ENCODE measurements around the gene ZNF594. TPM values are rescaled to one million over a fixed set of nuclear protein-coding genes. Genes with fewer than 3 reads are reported as not detected.
"Not testable (repeated sequence)": the region's sequence is repeated elsewhere in the genome, so short reads cannot be mapped to it uniquely, and the experiment has no call there.

ZNF594 gene
- 4.4 TPM for polyA plus RNA-seq (2013, experiment 1 of 2; ENCODE audit: insufficient read length)
- polyA plus RNA-seq (2013, experiment 2 of 2; ENCODE audit: insufficient read length), result 4.5 TPM

DNA sequence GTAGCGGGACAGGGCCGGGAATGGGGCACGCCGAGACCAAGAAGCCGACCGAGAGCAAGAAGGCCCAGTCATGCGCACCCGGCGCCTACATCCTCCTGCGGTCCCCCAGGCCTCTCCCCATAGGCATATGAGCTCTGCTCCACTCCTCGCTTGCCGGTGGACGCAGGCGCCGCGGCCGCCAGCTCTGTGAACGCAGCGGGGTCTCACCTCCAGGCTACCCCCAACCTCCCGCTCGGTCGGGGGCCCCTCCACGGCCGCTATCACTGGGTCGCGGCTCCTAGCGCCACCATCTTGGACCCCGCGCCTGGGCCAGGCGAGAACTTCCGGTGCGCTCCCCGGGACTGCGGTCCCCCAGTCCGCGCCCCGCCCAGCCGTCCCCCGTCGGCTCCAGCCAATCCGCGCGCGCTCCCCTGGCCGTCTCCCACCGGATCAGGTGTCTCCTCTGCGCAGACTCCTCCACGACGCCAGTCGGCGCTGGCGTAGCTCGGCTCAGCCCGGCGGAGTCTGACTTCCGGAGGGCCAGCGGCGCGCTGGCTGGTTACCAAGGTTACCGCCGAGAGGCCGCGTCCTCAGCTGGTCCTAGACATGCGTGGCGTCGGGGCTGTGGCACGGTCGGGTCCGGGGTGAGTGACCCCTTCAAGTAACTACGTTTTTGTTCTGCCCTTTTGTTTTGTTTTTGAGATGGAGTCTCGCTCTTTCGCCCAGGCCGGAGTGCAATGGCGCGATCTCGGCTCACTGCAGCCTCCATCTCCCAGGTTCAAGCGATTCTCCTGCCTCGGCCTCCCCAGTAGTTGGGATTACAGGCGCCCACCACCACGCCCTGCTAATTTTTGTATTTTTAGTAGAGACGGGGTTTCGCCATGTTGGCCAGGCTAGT, at the start of gene ZNF594:
Gene ZNF594, minus strand, starts transcription at position 328 of the 877 bp plus-strand sequence. CDS start 7,612 bp downstream, outside the sequence.
- DNase-seq, result peak; percentile 96

- not testable (repeated sequence) for DNase-seq
These were observed 48.1 kb upstream of the ZNF594 start for GRCh38 chr17:5239769-5240168.

DNA sequence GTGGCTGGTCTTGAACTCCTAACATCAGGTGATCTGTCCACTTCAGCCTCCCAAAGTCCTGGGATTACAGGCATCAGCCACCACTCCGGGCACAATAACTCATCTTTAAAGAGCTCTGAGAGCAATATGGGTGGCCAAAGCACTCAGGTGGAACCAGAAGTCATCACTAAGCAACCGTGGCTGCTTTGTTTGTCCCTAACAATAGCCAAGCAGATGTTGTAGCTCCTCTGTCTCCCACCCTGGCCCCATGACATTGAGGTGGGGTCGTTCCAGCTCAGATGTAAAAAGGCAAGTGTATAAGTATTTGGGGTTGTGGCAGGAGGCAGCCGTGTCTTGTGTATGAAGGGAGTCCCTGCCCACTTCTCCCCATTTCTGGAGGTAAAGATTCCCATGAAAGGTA, 46.7 kb upstream of the ZNF594 start:
- DNase-seq, result no peak

DNA sequence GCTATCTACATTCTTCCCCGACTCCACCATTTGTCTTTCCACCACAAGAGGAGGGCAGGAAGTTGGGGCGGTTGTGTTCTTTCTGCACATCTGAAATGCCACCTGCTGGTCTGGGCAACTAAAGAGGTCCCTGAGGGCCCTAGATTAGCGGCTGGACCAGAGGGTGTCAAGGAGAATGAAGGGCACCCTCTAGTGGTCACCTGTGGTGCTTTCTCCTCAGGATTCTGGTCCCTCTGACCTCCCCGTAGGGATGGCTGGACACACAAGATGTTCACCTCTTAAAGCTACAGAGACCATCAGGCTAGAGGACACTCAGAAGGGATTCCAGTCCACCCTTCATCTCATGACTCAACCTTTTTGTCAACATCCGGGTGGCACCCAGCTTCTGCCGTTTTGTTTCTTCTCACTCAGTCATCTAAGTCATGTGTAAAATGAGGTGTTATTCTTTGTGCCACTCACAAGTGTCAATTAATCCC, 45.9 kb upstream of the ZNF594 start:
- DNase-seq, result peak; percentile 13

DNA sequence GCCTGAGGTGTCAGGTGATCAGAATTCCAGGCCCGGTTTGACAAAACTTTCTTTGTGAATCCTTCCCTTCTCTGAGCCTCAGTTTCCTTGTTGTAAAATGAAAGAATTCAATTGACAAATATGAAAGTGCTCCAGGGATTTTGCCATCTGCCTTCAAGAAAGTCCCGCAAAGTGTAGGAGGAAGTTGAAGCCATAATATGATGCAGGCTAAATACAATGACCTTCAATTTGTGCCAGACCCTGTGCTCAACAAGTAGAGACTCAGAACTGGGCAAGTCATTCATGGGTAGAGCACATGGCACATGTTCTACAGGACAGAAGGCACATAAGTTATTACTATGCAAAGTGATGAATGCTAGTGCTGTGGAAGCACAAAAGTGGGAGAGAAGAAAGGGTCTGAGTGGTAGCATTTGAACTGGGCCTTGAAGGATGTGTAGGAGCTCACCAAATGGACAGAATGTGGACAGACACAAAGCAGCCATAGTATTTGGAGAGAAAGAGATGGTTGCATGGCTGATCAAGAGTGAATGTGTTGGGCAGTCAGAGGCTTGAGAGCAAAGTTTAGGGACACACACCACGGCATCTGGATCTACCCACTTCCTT, 45.4 kb upstream of the ZNF594 start:
- DNase-seq, result no peak

GRCh38 chr17:5234645-5235576, 43.2 kb upstream of the ZNF594 start, which contains the start of gene SCIMP:
Gene SCIMP, minus strand, starts transcription at chr17:5234860. Its CDS starts 105 bp downstream, at chr17:5234755.
- no peak for DNase-seq

- not testable (repeated sequence) for DNase-seq
These were observed 41.8 kb upstream of the ZNF594 start for GRCh38 chr17:5233492-5233891.

- no peak for DNase-seq
These were observed 35.5 kb upstream of the ZNF594 start for GRCh38 chr17:5226940-5227878.

DNA sequence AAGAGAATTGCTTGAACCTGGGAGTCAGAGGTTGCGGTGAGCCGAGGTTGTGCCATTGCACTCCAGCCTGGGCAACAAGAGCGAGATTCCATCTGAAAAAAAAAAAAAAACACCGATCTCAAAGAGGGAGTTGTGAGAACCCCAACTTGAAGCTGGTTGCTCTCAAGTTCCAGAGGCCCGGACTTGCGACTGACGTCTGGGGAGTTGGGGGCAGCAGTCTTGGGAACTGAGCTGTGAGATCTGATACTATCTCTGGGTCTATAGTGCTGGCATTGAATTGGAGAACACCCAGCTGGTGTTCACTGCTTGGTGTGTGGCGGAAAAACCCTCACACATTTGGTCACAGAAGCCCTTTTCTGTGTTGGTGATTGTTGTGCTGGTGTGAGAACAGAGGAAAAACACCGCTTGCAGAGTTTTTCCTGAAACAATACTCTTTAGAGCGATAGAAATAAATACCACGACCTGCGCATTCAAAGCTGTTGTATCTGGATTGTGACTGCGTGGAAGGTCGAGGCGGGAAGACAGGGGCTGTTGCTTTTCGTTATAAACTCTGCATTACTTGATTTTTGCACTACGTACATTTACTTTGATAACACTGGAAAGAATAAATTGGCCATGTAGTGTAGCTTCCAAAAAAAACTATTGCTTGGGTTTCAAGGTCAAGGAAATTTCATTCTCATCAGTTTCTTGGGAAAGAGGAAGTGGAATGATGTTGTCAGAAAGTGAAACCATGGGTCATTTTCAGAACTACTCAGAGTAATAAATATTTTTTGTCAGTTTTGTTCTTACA, 34.2 kb upstream of the ZNF594 start:
- no peak for DNase-seq

GRCh38 chr17:5221912-5222311, 30.2 kb upstream of the ZNF594 start:
- DNase-seq, result not testable (repeated sequence)

- no peak for DNase-seq
These were observed 28.4 kb upstream of the ZNF594 start for GRCh38 chr17:5220074-5220473.

- DNase-seq, result no peak
These were observed 27.9 kb upstream of the ZNF594 start for GRCh38 chr17:5219536-5219935.

- DNase-seq, result not testable (repeated sequence)
These were observed 25.9 kb upstream of the ZNF594 start for GRCh38 chr17:5217562-5217961.

DNA sequence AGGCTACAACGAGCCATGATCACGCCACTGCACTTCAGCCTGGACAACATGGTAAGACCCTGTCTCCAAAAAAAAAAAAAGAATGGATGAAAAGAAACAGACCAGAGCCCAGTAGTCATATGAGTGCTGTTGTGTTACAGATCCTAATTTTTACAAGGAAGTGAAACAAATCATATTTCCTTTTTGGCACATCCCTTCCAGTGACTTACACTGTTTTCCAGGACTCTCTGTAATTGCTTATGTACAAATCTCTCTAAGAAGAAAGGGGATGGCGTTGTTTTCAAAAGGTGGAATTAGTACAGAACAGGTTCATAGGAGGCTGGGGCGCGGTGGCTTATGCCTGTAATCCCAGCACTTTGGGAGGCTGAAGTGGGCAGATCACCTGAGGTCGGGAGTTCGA, 19.8 kb upstream of the ZNF594 start:
- no peak for DNase-seq

GRCh38 chr17:5210614-5211252, 19.1 kb upstream of the ZNF594 start:
- DNase-seq, result no peak

DNA sequence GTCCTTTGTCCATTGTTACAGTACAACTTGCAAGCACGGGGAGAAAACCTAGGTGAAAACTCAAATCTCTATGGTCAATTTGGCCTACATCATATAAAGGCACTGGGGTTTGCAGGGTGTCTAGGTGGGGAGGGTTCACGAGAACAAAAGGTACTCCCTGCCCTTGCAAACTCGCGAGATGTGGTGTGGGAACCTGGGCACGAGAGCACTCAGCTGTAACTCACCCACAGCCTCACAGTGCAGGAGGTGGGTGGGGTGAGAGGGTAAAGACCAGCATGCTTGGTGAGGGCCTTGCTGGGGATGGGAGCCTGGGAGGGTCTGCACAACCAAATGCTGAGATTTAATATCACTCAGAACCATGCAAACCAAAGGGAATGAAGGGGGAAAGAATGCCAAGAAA, 18.4 kb upstream of the ZNF594 start:
- no peak for DNase-seq

DNA sequence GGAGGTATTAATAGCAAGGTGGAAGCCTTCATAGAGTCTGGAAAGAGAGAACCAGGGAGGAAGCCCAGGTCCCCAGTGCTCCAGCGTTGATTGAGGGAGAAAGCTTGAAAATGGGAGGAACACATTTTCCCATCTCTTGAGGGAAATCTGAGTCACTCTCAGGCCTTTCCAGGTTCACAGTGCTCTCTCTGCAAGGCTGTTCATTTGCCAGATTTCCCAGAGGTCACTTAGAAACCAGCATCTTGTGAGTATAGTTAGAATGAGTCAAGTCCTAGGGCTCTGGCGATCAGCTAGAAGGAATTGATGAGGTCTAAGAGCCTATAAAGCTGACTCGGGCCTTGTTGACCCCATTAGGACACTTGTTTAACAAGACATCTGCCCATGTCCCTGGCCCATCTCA, 17.7 kb upstream of the ZNF594 start:
- DNase-seq, result no peak

DNA sequence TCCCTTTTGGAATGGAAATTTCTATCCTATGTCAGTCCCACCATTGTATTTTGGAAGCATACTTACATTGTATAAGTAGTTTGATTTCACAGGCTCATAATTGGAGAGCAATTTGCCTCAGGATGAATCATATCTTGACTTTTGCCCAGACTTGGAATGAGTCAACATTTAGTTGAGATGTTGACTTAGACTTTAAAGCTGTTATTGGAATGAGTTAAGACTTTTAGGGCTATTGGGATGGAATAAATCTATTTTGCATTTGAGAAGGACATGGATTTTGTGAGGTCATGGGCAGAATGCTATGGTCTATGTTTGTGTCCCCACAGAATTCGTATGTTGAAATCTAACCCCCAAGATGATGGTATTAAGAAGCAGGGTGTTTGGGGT, 12.2 kb upstream of the ZNF594 start:
- peak; percentile 44 for DNase-seq

DNA sequence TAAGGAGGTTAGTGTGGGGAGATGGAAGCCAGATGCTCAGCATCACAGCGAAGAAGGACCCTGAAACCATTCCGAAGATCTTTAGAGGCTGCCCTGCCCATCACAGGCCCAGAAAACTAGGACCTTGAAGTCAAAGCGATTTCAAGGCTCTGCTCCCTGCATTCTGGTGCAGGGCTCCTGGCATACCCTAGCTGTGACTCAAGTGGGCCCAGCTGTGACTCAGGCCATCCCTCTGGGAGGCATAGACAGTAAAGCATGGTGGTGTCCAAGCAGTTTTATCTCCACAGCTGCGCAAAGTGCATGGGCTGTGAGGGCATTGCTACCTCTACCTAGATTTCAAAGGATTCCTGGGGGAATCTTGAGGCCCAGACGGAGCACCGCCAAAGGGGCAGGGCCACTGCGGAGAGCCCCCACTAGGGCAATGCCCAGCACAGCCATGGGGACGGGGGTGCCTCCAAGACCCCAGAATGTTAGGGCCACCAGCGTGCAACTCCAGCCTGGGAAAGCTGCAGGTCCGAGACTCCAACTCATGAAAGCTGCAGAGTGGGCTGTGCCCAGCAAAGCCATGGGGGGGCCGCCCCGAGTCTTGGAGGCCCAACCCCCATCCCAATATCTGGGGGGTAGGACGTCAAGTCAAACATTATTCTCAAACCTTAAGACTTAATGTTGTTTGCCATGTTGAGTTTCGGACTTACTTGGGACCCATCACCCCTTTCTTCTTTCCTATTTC, 11.7 kb upstream of the ZNF594 start:
- peak; percentile 20 for DNase-seq
